Embryonic facial prominence (tissue), 1 donor: ENCODE data around the gene SOX14.

Source experiments
- DNase-seq: peaks from one replicate; pipeline ENCODE4 v3.0.0-alpha.2; 2016; ENCODE audit errors: extremely low spot score

Gene SOX14

DNA sequence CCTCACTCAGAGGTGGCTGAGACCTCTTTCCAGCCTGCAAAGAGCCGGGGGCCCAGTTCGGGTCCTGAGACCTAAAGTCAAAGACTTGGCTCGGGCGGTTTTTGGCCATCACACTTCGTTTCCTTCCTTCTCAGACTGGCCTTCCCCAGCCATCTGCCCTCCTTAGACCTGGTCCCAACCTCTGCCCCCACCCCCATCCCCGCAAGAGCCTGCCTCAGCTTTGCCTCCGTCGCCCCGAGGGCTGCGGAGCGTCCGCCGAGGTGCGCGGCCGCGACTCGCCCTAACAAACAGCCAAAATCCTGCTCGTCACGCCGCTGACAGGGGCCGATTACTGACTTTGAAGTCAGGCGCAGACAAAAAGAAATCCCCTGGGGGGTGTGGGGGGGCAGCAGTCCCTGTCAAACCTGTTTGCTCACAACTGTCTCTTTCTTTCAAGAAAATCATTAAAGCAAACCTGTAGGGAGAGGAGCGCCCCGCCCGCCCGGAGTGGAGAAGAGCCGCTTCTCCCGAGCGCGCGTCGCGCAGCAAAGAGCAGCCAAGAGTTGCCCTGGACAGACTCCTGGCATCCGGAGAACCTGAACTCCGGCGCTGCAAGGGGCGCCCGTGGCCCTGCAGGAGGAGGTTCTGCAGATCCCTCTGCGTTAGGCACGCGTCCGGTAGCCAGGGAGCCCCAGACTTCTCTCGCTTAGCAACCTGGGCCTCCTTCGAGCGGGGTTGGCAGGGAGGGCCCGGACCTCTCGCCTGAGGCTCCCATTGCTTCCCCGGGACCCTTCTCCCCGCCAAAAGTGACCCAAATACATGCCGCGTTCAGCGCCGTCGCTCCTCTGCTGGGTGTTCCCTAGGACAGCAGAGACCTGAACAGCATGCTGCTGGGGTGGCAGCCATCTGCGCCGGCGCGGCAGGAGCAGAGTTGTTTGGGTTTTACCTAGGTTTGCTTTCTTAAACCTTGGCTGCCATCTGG is 4.5 kb downstream of the SOX14 start:
- no peak for DNase-seq

DNA sequence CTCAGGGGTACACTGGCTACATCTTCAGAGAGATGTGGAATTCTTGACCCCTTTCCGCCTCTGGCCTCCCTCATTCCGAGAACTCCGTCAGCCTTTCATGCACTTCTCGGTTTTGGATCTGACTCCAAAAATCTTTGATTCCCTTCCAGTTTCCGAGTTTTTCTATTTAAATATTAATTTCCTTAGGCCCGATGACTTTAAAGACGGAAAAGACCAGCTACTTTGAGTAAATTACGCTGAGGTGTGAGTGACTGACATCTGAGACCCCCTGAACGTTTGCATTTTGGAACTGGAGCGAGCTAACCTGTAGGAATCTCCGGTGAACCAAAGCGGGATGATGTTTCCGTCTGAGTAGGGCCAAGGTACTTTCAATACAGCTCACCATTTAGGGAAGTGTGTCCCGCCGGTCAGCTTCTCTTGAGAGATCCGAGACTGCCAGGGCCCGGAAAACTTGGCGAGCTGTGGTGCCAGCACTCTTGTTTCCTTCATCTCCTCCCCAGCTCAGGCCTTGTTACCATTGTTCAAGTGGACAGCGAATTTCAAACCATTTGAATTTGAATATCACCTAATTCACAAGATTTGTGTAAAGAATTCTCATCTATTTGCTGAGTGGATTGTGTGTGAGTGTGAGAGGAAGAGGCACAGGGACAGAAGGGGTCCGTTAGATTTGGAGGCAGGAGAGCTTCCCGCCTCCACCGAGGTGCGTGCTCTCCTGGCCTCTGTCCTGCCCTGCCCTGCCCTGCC is 5.4 kb downstream of the SOX14 start:
- no peak for DNase-seq

DNA sequence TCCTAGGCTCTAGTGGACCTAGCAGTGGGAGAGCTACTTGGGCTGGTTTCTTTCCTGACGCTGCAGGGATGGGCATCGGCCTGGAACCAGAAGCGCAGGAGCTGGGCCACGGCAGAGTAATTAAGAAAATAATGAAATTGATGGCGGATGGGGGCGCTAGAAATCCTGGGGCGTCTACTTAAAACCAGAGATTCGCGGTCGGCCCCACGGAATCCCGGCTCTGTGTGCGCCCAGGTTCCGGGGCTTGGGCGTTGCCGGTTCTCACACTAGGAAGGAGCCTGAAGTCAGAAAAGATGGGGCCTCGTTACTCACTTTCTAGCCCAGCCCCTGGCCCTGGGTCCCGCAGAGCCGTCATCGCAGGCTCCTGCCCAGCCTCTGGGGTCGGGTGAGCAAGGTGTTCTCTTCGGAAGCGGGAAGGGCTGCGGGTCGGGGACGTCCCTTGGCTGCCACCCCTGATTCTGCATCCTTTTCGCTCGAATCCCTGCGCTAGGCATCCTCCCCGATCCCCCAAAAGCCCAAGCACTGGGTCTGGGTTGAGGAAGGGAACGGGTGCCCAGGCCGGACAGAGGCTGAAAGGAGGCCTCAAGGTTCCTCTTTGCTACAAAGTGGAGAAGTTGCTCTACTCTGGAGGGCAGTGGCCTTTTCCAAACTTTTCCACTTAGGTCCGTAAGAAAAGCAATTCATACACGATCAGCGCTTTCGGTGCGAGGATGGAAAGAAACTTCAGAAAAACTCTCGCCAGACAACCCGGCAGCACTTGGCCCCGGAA is 6.1 kb downstream of the SOX14 start:
- DNase-seq, result no peak

DNA sequence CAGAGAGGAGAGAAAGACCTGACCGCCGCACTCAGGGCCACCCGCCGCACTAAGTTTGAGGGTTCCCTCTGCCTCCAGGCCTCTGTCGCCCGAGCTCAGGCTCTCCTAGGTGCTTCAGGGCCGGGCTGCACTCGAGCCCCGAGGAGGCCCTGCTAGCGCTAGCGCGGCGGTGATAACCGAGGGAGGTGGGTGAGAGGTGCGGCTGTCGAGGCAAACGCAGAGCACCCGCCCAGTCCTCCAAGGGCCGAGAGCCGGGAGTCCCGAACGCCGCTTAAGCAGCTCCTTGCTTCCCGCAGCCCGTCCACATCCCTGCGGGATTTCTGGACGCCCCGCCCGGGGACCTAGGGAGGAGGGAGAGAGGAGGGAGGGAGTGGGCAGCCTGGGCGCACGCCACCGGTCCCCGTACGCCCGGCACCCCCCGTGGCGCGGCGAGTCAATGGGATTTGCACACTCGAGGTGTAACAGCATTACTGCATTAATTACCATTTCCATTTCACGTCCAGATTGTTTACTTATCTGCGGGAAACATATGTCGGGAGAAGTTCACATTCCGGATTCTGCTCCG is 6.8 kb downstream of the SOX14 start:
- no peak for DNase-seq

DNA sequence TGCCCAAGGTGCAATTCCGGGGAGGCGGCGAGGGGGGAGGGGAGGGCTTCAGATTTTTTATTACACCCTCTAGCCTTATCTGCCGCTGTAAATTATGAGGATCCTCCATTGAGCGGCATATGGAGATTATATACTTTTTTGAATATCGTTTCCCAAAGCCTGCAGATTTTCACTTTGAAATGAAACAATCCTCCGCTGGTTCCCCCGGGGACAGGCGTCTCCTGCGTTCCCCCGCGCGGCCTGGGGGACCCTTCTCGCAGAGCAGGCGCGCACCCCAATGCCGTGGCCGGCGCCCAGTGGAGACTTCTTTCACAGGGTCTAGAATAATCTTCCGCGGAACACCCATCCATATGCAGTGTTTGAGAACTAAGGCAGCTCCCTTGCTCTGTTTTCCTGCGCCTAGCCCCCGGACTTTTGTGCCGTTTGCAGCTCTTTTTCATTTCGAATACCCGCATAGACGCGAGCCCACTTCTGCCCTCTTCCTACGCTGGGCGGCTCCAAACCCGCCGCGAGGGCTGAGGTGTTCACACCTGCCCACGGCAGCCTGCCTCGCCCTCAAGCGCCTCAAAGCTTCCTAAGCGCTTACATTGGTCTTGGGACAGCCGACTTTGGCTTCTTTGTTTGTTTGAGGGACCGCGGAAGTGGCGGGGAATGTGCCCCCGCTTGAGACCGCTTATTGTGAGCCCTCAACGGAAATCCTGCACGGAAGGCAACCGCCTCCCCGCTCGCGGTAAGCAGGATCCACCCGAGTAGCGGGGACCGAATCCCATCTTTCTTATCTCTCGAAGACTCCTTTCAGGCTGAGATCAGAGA is 7.5 kb downstream of the SOX14 start:
- DNase-seq, result no peak

DNA sequence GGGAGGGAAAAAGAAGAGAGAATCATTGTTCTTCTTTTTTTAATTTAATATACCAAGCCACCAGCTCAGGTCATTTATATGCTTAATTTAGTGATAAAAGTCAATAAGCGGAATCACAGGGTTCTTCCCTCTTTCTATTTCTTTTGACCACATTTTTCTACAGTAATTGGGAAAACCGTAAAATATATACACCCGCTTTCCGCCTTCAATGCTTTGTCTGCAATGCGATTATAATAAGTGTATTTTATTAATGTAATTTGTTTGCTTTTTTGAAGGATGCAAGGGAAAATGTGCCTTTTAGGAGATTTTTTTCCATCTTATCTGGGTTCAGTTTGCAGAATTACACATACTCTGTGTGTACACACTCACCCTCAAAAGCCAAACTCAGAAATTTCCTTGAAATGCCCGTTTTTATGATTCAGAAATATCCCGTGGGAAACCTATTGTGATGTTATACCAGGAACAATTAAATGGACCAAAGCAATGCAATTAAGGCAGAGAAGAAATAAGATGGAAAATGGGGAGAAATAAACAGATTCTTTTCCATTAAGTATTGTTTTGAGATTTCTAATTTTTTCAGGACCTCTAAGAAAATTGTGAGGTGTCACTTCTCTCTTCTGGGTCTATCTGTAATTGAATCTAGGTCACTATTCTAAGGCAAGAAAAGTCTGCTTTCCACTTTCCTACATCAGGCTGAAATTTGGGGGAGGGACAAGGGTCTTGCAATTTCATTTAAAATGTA is 8.3 kb downstream of the SOX14 start:
- DNase-seq, result no peak

DNA sequence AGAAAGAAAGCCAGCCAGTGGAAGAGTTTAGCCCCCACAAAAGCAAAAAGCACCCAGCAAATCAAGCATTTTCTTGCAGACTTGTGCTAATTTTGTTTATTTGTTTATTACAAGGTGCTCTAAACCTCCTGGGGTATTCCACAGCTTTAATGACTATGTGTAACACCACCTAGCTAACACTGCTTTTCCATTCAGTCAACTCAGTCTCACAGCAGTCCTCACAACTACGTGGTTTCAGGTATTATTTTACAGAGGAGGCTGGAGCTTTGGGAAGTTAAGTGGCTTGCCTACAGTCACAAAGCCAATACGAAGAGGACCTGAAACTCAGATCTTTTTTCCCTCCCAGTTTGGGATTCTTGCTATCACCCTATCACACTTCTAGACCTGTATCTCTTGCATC is 14.8 kb downstream of the SOX14 start:
- DNase-seq, result no peak

DNA sequence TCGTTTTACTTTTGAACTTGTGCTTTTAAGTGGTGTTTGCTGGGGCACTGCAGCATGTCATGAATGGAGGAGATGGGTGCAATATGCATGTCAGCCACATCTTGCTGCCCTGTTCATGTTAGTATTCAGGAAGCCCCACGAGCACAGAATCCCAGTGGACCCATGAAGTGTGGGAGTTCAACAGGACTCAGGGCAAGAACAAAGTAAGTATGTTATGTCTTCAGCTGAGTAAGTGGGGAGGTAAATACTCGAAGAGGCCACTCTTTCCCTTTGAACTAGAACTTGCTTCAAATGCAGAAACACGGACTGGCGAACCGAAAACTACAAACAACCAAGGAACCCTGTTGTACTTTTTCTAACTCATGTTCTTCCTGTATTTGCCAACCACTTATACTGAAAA is 23.4 kb downstream of the SOX14 start:
- DNase-seq, result no peak

DNA sequence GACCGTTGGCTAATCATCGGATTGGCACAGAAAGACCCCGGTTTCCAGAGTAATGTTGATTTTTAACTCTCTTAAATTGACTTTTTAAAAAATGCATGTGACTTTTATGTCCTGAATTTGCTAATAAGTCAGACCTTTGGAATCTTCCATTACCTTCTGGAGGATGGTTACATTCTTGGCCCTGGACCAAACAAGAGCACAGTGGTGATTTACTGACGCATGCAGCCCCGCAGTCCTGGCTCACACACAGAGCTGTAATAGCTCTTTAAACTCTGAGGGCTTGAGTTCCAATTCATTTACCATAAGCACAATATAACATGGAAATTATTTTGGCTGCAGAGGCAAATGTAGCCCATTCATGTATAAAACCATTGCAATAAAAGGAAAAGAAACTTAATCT is 25.1 kb downstream of the SOX14 start:
- no peak for DNase-seq

DNA sequence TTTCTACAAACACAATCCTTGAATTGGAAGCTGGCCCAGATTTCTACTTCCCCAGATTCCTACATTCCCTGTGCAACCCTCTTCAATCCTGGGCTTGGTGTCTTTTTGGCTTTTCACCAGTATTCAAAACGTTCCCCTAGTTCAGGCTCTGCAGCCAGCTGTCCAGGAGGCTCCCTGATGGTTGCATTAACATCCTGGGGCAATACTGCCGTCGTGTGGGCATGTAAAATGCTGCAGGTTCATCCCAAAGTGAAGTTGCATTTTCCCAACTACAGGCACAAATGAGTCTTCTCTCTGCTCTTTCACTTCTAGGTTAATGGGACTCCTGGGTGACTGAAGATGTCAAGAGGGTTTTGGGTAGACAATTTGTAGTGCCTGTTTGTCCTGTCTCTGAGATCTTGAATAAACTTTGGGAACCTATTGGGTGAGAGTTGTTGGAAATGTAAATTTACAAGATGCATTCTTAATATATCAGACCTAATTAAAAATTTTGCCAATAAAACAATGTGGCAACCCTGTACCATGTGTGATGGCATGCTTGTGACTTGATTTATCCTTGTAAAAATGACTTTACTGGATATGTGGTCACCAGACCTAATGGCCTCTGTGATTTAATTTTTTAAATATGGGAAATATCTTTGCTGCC is 28.6 kb downstream of the SOX14 start:
- no peak for DNase-seq

DNA sequence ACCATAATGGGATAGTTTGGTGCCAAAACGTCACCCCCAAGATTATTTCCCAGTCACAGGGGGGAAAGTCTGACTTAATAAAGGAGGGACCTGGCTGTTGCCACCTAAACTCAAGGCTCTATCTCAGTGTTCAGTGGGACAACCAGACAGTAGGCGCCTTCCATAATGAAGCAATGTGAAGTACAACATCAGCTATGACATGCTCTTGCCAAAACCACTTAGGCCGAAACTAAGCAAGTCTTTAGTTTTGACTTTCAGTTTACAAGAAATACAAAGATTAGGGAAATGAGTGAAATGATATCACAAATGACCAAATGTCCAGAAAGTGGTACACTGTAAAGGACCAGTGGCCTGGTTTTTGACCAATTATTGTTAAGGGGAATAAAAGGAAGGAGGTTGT is 32.9 kb downstream of the SOX14 start:
- no peak for DNase-seq

DNA sequence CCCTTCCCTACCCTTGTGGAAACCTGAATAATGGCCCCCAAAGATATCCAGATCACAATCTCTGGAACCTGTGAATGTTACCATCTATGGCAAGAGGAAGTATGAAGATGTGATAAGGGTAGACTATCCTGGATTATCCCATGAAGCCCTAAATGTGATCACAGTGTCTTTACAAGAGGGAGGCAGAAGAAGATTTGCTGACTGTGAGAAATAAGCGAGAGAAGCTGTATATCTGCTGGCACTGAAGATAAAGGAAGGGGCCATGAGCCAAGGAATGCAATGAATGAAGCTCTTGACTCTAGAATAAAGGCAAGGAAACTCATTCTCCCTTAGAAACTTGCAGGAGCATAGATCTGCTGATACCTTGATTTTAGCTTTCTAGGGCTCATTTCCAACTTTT is 39.1 kb downstream of the SOX14 start:
- DNase-seq, result no peak

DNA sequence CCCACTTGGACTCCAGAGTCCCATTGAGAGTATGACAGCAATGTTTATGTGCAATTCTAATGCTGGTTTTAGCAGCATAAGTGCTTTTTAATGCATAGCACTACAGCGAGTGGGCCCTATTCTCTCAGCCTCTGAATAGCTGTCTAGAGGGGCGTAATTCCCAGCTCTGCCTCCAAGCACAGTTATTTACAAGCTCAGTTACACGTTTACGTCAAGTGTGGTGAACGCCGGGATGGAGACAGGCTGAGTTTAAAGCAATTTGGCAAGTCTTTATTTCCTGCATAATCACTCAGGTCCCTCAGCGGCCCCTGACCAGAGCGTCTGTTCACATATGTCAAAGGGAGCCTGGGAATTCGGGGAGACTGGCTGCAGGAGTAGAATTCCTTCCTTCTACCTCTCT is 43.9 kb downstream of the SOX14 start:
- DNase-seq, result no peak

DNA sequence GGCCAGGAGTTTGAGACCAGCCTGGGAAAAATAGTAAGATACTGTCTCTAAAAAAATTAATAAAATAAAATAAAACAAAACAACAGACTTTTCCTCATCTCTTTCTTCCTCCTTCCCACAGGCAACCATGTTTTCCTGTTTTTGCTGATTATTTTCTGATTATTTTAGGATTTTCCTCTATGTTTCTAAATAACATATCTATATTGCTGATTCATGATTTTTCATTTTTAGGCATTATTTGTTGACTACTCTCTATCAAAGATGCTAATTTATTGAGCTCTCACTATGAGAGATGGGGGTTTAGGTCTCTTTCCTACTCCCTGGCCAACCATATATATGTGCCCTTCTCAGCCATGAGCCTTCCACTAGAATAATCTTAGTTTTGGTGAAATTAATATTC is 45.4 kb downstream of the SOX14 start:
- no peak for DNase-seq

DNA sequence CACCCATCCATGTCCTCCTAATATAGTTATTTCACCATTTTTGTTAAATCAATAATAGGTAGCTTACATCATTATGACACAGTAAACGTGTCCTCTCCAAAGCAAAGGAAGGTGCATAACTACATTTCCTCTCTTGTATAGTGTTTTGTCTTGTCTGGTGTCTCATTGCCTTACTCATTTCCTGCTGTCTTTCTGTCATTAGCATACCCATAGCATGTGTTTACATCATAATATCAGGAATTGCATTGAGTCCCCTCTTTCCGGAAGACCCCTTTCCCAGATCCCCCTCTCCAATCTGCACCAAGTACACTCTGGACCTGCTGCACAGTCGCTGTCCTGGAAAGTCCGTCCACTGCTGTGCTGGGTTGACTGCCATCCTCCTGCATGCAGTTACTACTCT is 47.9 kb downstream of the SOX14 start:
- DNase-seq, result no peak

DNA sequence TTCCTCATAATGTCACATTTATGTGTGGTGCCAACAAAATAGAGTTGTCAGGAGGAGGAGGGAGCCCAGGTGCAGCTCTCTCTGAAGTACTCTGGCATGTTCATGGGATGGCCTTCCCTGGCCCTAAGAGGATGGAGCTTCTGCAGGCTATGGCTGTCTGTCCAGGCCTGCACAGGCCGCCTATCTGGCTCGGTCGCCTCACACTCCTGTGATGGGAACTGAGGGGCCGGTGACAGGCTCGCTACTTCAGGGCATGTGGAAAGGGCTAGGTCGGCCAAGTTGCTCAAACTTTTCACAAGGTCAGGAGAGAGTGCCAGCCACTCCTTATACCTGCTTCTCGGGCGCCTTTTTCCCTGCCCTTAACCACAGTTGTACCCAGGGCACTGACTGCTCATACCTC is 51.1 kb downstream of the SOX14 start:
- no peak for DNase-seq
